K562 (cell line): ENCODE data around the gene ARHGAP26. TPM values are rescaled to one million over a fixed set of nuclear protein-coding genes. Genes with fewer than 3 reads are reported as not detected.

ENCODE experiments used
- CHCHD3 ChIP-seq: fragments of 250-450 bp; sonication (Bioruptor Pico); IDR thresholded peaks from 2 replicates; pipeline ENCODE4 v2.1.2; 2022; ENCODE audit warnings: mild to moderate bottlenecking
- CREM ChIP-seq: IDR thresholded peaks from 2 replicates; pipeline ENCODE4 v1.6.1; 2014; ENCODE audit warnings: antibody characterized with exemption, low read depth
- ELK1 ChIP-seq: sonication (generic); formaldehyde crosslinking; IDR thresholded peaks from 2 replicates; pipeline ENCODE4 v1.8.1; 2022; ENCODE audit warnings: missing genetic modification reagents
- FOXA3 ChIP-seq, 2 experiments: fragments of 450-650 bp in 1 of 2; sonication (generic) in 1 of 2; formaldehyde crosslinking; IDR thresholded peaks in 1 of 2; conservative IDR thresholded peaks in 1 of 2; 2 replicates each; pipeline versions ENCODE4 v1.4.0 to v1.8.0; 2020 to 2022; ENCODE audit warnings: mild to moderate bottlenecking in 2 of 2, missing genetic modification reagents in 1 of 2
- PRDM10 ChIP-seq: fragments of 450-650 bp; IDR thresholded peaks from 2 replicates; pipeline ENCODE4 v1.6.1; 2018; ENCODE audit not compliant: partially characterized antibody
- RBM17 ChIP-seq: fragments of 200-400 bp; formaldehyde crosslinking; IDR thresholded peaks from 2 replicates; pipeline ENCODE4 v1.6.1; 2017; ENCODE audit warnings: low read depth, mild to moderate bottlenecking, low read length, borderline replicate concordance
- REST ChIP-seq, 2 experiments: fragments of 450-650 bp; formaldehyde crosslinking in 1 of 2; IDR thresholded peaks; 2 replicates each; pipeline versions ENCODE4 v1.4.0 to v1.6.1; 2014 to 2020; ENCODE audit warnings: mild to moderate bottlenecking in 2 of 2, borderline replicate concordance in 1 of 2, low read depth in 1 of 2
- SIX5 ChIP-seq, 2 experiments: IDR thresholded peaks; 2 replicates each; pipeline ENCODE4 v1.6.1; 2011; ENCODE audit warnings: low read length in 2 of 2, borderline replicate concordance in 1 of 2, low read depth in 1 of 2, mild to moderate bottlenecking in 1 of 2, moderate library complexity in 1 of 2; ENCODE audit not compliant: insufficient read depth in 1 of 2
- SMAD4 ChIP-seq: fragments of 250-450 bp; sonication (Bioruptor Pico); conservative IDR thresholded peaks from 2 replicates; pipeline ENCODE4 v1.8.0; 2021; ENCODE audit warnings: inconsistent platforms, mild to moderate bottlenecking, moderate library complexity
- ZNF143 ChIP-seq: sonication (generic); formaldehyde crosslinking; IDR thresholded peaks from 2 replicates; pipeline ENCODE4 v1.9.0; 2022; ENCODE audit warnings: mild to moderate bottlenecking, missing genetic modification reagents
- ZNF212 ChIP-seq: fragments of 450-650 bp; formaldehyde crosslinking; IDR thresholded peaks from 2 replicates; pipeline ENCODE4 v1.4.0; 2020; ENCODE audit warnings: mild to moderate bottlenecking
- ZNF23 ChIP-seq: fragments of 250-450 bp; sonication (Bioruptor Pico); IDR thresholded peaks from 2 replicates; pipeline ENCODE4 v1.4.0; 2020; ENCODE audit warnings: mild to moderate bottlenecking
- ZNF354B ChIP-seq: fragments of 250-450 bp; sonication (Bioruptor Pico); IDR thresholded peaks from 2 replicates; pipeline ENCODE4 v1.4.0; 2020
- polyA plus RNA-seq, 8 experiments: library from polyadenylated mRNA; depleted of rRNA in 4 of 8; stranded (reverse) in 5 of 8; unstranded in 3 of 8; fragments of >200 nt; fragmentation: Nextera tagmentation in 2 of 8; fragmentation: Illumina TruSeq in 1 of 8; extraction: Ambion mirVana in 2 of 8; extraction: Trizol in 1 of 8; gene quantifications; 2 replicates each; pipeline versions ENCODE4 v1.2.1 to v1.2.3, GENCODE V29; 2011 to 2014; ENCODE audit warnings: inconsistent platforms in 1 of 8, missing spikeins in 1 of 8
- total RNA-seq, 7 experiments: library from RNA; depleted of rRNA in 6 of 7; stranded (reverse); fragments of >200 nt in 6 of 7; fragmentation: Illumina TruSeq in 2 of 7; extraction: Trizol in 2 of 7; gene quantifications; 2 replicates each; pipeline versions ENCODE4 v1.2.1 to v1.2.3, GENCODE V29; 2011 to 2021; ENCODE audit warnings: low replicate concordance in 1 of 7

ARHGAP26 gene
- total and polyA plus RNA-seq, 9 of the 15 experiments (the other 6 are each of a cell fraction or from before 2014, with no cell fraction given), result 0.13 to 1.1 (median 0.55) TPM

GRCh38 chr5:143213851-143214363 is 443.7 kb downstream of the ARHGAP26 start (continued):
- TF ChIP-seq PRDM10, result no peak
- TF ChIP-seq SMAD4 (CRISPR knock-in tag), result no peak
- no peak for TF ChIP-seq REST (IDR thresholded peaks at IDR 0.05; ENCODE audit: borderline replicate concordance)
- no peak for TF ChIP-seq REST (CRISPR knock-in tag; IDR thresholded peaks at IDR 0.05; ENCODE audit: low read depth)
- TF ChIP-seq RBM17, result no peak
- TF ChIP-seq ZNF143, result no peak
- TF ChIP-seq FOXA3 (CRISPR knock-in tag; conservative IDR thresholded peaks at IDR 0.05 in 1 of 2, IDR thresholded peaks at IDR 0.05 in 1 of 2), result no peak
- TF ChIP-seq ZNF23 (CRISPR knock-in tag), result no peak
- TF ChIP-seq CREM, result no peak
- TF ChIP-seq CHCHD3, result no peak
- TF ChIP-seq ELK1, result no peak
- TF ChIP-seq ZNF354B (CRISPR knock-in tag), result no peak
- no peak for TF ChIP-seq ZNF212 (CRISPR knock-in tag)
- no peak for TF ChIP-seq SIX5 (IDR thresholded peaks at IDR 0.05; ENCODE audit: borderline replicate concordance in 1 of 2, insufficient read depth in 1 of 2, low read depth in 1 of 2, low read length in 2 of 2)
